Subcutaneous adipose tissue (tissue), 4 donors: ENCODE measurements around the gene PLXNB1. TPM values are rescaled to one million over a fixed set of nuclear protein-coding genes. Genes with fewer than 3 reads are reported as not detected.

ENCODE experiments used
- CTCF ChIP-seq: fragments of 450-650 bp; IDR thresholded peaks from one replicate; pipeline ENCODE4 v1.5.1; 2016; ENCODE audit warnings: low read depth, mild to moderate bottlenecking, control low read depth, antibody characterized with exemption, moderate library complexity
- total RNA-seq, 4 donors: library from RNA; depleted of rRNA; stranded (reverse); fragments of >200 nt; gene quantifications; one replicate each; pipeline ENCODE4 v1.1.0, GENCODE V29; 2016

Gene PLXNB1
- total RNA-seq, 4 donors from 2014 or later = 33.8 to 74.0 (median 53.2) TPM

GRCh38 chr3:48404440-48405342, 25.2 kb downstream of the PLXNB1 start:
- no peak for TF ChIP-seq CTCF

GRCh38 chr3:48403533-48404439, 26.1 kb downstream of the PLXNB1 start:
- no peak for TF ChIP-seq CTCF

- no peak for TF ChIP-seq CTCF
Measured at GRCh38 chr3:48402907-48403306, 27.0 kb downstream of the PLXNB1 start.

- no peak for TF ChIP-seq CTCF
Measured at GRCh38 chr3:48402281-48402732, 27.6 kb downstream of the PLXNB1 start.

GRCh38 chr3:48400824-48401433, 29.0 kb downstream of the PLXNB1 start:
- TF ChIP-seq CTCF = no peak

GRCh38 chr3:48399387-48400172, 30.3 kb downstream of the PLXNB1 start:
- TF ChIP-seq CTCF = no peak
